Panc1 (cell line): ENCODE measurements around the gene CNGA3.

Experiments used
- CTCF ChIP-seq: fragments of 450-650 bp; IDR thresholded peaks from 2 replicates; pipeline ENCODE4 v1.5.1; 2017; ENCODE audit warnings: mild to moderate bottlenecking
- POLR2AphosphoS5 ChIP-seq: IDR thresholded peaks from 2 replicates; pipeline ENCODE4 v1.6.1; 2012; ENCODE audit warnings: mild to moderate bottlenecking, low read depth, low read length, moderate library complexity
- REST ChIP-seq, 2 experiments: IDR thresholded peaks; 2 replicates each; pipeline ENCODE4 v1.6.1; 2011 to 2012; ENCODE audit warnings: low read depth in 2 of 2, control low read depth in 1 of 2, low read length in 1 of 2, mild to moderate bottlenecking in 1 of 2, moderate library complexity in 1 of 2; ENCODE audit not compliant: insufficient read depth in 1 of 2
- SIN3A ChIP-seq: IDR thresholded peaks from 2 replicates; pipeline ENCODE4 v1.6.1; 2012; ENCODE audit warnings: low read depth, mild to moderate bottlenecking, low read length, moderate library complexity, borderline replicate concordance; ENCODE audit not compliant: insufficient read depth
- TCF7L2 ChIP-seq: IDR thresholded peaks from 2 replicates; pipeline ENCODE4 v1.6.1; 2011; ENCODE audit warnings: mild to moderate bottlenecking, low read depth, low read length, inconsistent platforms

GRCh38 chr2:98404556-98405250, 58.4 kb downstream of the CNGA3 start:
- no peak for TF ChIP-seq CTCF
- TF ChIP-seq SIN3A: no peak
- TF ChIP-seq REST (IDR thresholded peaks at IDR 0.05; ENCODE audit: insufficient read depth in 1 of 2, low read depth in 2 of 2, low read length in 1 of 2): no peak
- no peak for TF ChIP-seq TCF7L2
- TF ChIP-seq POLR2AphosphoS5: no peak
